Activated T-cell treated with anti-CD3 and anti-CD28 coated beads, Interleukin-2, amount 50 U/mL, for 72 hours (primary cell): ENCODE results near the gene SNRNP25. TPM values are rescaled to one million over a fixed set of nuclear protein-coding genes. Genes with fewer than 3 reads are reported as not detected.
"Not testable (repeated sequence)": the region's sequence is repeated elsewhere in the genome, so short reads cannot be mapped to it uniquely, and the experiment has no call there.

ENCODE experiments used
- ATAC-seq, 2 donors: fragments of 150-1000 bp; cut with Tn5 transposase; replicated peaks in 1 of 2; 2 replicates each; pipeline ENCODE4 v1.10.0; 2021; ENCODE audit warnings: moderate library complexity in 2 of 2, mild to moderate bottlenecking in 1 of 2
- DNase-seq, 2 donors: peaks; one replicate each; pipeline ENCODE4 v3.0.0; 2021 to 2022; ENCODE audit warnings: mixed read lengths in 1 of 2
- H3K27ac Mint-ChIP-seq: one replicate; pipeline ENCODE4 v1.8.0; 2022; ENCODE audit warnings: mild to moderate bottlenecking, moderate library complexity, mixed read lengths
- H3K27me3 Mint-ChIP-seq: one replicate; pipeline ENCODE4 v1.8.0; 2022; ENCODE audit warnings: low read depth, mixed read lengths
- H3K36me3 Mint-ChIP-seq, 2 donors: one replicate each; pipeline ENCODE4 v1.8.0; 2022; ENCODE audit warnings: mixed read lengths in 2 of 2, mild to moderate bottlenecking in 1 of 2; ENCODE audit not compliant: insufficient read depth in 2 of 2
- H3K4me1 Mint-ChIP-seq: one replicate; pipeline ENCODE4 v1.8.0; 2022; ENCODE audit warnings: low read depth, mixed read lengths
- H3K4me3 Mint-ChIP-seq, 2 donors: one replicate each; pipeline ENCODE4 v1.8.0; 2022; ENCODE audit warnings: mild to moderate bottlenecking in 2 of 2, mixed read lengths in 2 of 2, moderate library complexity in 2 of 2
- H3K9me3 Mint-ChIP-seq, 2 donors: one replicate each; pipeline ENCODE4 v1.8.0; 2022; ENCODE audit warnings: mixed read lengths in 2 of 2
- total RNA-seq, 2 donors: library from RNA; stranded (reverse); gene quantifications; one replicate each; pipeline ENCODE4 v1.2.3, GENCODE V29; 2022

SNRNP25 gene
- total RNA-seq, 2 donors from 2014 or later, result 28.9 to 44.1 TPM

GRCh38 chr16:35011-35677 is 18.5 kb upstream of the SNRNP25 start:
- no peaks in the 10 kb centered on the region for H3K36me3 Mint-ChIP-seq
- no peak for ATAC-seq
- DNase-seq, result no peak
- no peaks in the 10 kb centered on the region for H3K9me3 Mint-ChIP-seq
- no peaks in the 10 kb centered on the region for H3K27me3 Mint-ChIP-seq
- H3K4me1 Mint-ChIP-seq, result peaks cover 16% of the 10 kb centered on the region
- no peak overlapping the region for H3K4me3 Mint-ChIP-seq
- no peak overlapping the region for H3K27ac Mint-ChIP-seq

DNA sequence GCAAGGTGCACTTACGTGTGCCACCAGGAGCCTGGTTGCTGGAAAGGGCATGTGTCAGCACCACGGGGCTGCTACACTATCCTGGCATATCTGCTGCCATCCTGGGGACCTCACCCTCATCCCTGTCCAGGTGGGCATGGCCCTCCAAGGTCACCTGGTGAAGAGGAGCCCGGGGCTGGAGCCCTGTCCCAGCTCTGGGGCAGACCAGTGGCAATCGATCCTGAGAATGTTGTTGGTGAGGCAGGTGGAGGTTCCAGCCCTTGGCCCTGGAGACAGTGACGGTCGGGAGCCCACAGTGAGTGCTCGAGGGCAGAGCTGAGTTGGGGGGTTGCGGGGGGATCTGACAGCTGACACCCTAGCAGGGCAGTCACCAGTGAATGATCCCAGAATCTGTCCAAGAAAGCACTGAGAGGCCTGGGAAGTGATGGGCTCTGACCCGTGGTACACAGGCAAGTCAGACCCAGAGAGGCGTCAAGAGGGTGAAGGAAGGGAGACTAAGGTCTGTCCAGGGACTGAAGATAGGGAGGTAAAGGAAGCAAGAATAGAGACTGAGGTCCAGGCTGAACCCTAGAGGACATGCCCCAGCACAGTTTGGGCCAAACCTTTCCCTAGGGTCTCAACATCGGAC is 17.8 kb upstream of the SNRNP25 start:
- Mint-ChIP-seq H3K36me3 (no peaks in the 10 kb centered on the region), H3K27me3 (no peaks in the 10 kb centered on the region), H3K9me3 (no peaks in the 10 kb centered on the region), H3K4me1 (peaks cover 16% of the 10 kb centered on the region), H3K4me3 (no peak overlapping the region), H3K27ac (no peak overlapping the region)
- no peak for DNase-seq
- ATAC-seq, result no peak

DNA sequence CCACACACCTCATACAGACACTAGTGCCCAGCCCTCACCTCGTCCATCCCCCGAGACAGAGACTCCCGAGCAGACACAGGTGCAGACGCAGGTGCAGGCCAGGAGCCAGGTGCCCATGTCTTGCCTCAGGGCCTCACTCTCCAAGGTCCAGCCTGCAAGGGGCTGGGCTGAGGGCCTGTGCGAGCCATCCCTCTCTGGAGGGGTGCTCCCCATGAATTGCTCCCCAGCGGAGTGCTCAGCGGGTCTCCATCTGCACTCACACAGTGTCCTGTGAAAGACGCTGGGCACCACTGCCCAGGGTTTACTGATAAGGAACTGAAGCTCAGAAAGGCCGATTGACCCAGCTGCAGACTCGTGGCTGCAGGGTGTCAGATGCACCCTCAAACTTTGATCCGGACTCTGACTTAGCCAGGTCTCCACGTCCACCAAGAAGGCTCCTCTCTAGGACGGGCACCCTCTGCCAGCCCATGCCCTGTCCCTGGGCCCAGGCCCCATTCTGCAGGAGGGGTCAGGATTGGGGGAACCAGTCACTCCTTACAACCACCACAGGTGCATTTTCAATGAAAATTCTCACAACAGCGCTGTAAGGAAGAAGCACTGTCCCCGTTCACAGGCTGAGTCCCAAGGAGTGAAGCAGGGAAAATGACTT is 17.2 kb upstream of the SNRNP25 start:
- H3K27me3 Mint-ChIP-seq, result no peaks in the 10 kb centered on the region
- H3K4me3 Mint-ChIP-seq, result no peak overlapping the region
- no peak overlapping the region for H3K27ac Mint-ChIP-seq
- H3K9me3 Mint-ChIP-seq, result no peaks in the 10 kb centered on the region
- no peaks in the 10 kb centered on the region for H3K36me3 Mint-ChIP-seq
- H3K4me1 Mint-ChIP-seq, result peaks cover 16% of the 10 kb centered on the region
- ATAC-seq (no peak), DNase-seq (no peak)

DNA sequence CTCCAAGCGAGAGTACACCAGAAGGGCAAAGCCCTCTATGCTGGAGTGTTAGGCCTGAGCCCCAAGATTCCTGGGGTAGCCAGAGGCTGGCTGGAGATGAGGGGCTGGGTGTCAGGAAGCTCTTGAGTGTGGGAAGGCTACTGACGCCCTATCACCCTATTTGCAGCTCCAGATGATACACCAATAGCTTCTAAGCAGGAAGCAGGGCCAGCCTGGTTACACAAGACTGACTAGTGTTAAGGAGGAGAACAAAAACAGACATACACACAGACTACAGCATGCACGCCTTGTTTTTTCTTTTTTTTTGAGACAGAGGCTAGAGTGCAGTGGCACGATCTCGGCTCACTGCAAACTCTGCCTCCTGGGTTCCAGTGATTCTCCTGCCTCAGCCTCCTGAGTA is 16.1 kb upstream of the SNRNP25 start:
- no peak for DNase-seq
- Mint-ChIP-seq H3K27me3 (no peaks in the 10 kb centered on the region), H3K36me3 (peaks cover 3 to 5% of the 10 kb centered on the region in 2 donors), H3K9me3 (no peaks in the 10 kb centered on the region), H3K4me1 (peaks cover 25% of the 10 kb centered on the region), H3K27ac (no peak overlapping the region), H3K4me3 (no peak overlapping the region)
- ATAC-seq, result no peak

- Mint-ChIP-seq H3K4me1 (peaks cover 28% of the 10 kb centered on the region), H3K36me3 (peaks cover 3 to 12% of the 10 kb centered on the region in 2 donors)
- not testable (repeated sequence) for H3K27me3 Mint-ChIP-seq, H3K9me3 Mint-ChIP-seq, ATAC-seq, H3K4me3 Mint-ChIP-seq, DNase-seq, H3K27ac Mint-ChIP-seq
These were observed 15.4 kb upstream of the SNRNP25 start for GRCh38 chr16:38206-38605.

- ATAC-seq (peak; percentile 87 to 95), DNase-seq (peak; percentile 43 to 60)
- no peaks in the 10 kb centered on the region for H3K27me3 Mint-ChIP-seq
- H3K9me3 Mint-ChIP-seq, result no peaks in the 10 kb centered on the region
- H3K4me3 Mint-ChIP-seq, result no peak overlapping the region
- H3K4me1 Mint-ChIP-seq, result peaks cover 28% of the 10 kb centered on the region
- peak overlapping the region; percentile 24 for H3K27ac Mint-ChIP-seq
- H3K36me3 Mint-ChIP-seq, result peaks cover 3 to 21% of the 10 kb centered on the region in 2 donors
These were observed 14.4 kb upstream of the SNRNP25 start for GRCh38 chr16:38941-39892.

DNA sequence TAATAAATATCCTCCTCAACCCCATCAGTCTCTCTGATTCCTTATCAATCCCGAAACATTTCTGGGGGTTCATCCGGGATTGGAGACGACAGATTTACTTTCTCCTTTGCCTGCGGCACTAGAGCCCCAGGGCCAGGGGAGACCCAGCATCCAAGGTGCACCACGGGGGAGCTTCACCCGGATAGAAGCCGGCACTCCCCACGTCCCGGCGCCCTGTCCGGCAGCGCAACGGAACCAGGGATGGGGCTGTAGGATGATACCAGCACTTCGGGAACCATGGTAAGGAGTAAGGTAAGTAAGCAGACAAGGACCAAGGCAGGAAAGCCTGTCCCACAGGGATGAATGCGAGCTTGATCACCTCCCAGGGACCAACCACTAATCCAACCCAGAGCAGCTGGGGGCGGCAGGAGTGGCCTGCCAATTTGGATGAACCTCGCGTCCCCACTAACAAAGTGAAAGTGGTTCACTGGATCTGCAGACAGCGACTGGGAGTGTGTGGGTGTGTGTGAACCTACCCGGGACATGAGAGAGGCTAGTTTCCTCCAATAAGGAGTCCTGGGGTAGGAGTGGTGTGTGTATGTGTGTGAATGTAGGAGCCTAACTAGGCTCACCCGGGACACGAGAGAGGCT is 12.1 kb upstream of the SNRNP25 start:
- ATAC-seq, result no peak
- Mint-ChIP-seq H3K9me3 (no peaks in the 10 kb centered on the region), H3K27me3 (no peaks in the 10 kb centered on the region), H3K4me3 (no peak overlapping the region), H3K4me1 (peaks cover 28% of the 10 kb centered on the region), H3K36me3 (peaks cover 3 to 33% of the 10 kb centered on the region in 2 donors), H3K27ac (no peak overlapping the region)
- no peak for DNase-seq

- peaks cover 28% of the 10 kb centered on the region for H3K4me1 Mint-ChIP-seq
- peaks cover 3 to 33% of the 10 kb centered on the region in 2 donors for H3K36me3 Mint-ChIP-seq
- H3K4me3 Mint-ChIP-seq, result no peak overlapping the region
- no peak for DNase-seq
- no peak overlapping the region for H3K27ac Mint-ChIP-seq
- no peaks in the 10 kb centered on the region for H3K9me3 Mint-ChIP-seq
- no peak for ATAC-seq
- H3K27me3 Mint-ChIP-seq, result no peaks in the 10 kb centered on the region
These were observed 11.6 kb upstream of the SNRNP25 start for GRCh38 chr16:42069-42457.

GRCh38 chr16:42691-43090 is 10.9 kb upstream of the SNRNP25 start:
- no peak overlapping the region for H3K27ac Mint-ChIP-seq
- peaks cover 6 to 38% of the 10 kb centered on the region in 2 donors for H3K36me3 Mint-ChIP-seq
- H3K4me1 Mint-ChIP-seq, result peaks cover 28% of the 10 kb centered on the region

DNA sequence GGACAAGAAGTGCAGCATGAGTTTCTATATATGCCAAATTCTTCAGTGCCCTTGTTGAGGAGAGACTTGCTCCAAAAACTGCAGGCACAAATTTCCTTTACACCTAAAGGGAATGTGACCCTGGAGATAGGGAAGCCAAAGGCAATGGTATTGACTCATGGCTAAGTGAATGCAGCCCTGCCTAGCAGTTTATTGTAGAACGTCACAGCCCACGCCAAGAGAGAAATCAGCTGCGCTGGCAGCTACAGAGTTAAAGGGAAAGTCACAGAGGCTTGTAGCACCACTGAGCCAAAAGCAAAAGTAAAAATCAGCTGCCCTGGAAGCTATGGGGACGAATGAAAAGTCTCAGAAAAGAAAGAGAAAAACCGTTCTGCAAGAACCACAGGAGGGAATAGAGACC is 10.3 kb upstream of the SNRNP25 start:
- Mint-ChIP-seq H3K4me3 (no peak overlapping the region), H3K9me3 (no peaks in the 10 kb centered on the region), H3K27ac (no peak overlapping the region), H3K36me3 (peaks cover 6 to 39% of the 10 kb centered on the region in 2 donors), H3K27me3 (no peaks in the 10 kb centered on the region), H3K4me1 (peaks cover 28% of the 10 kb centered on the region)
- DNase-seq, result no peak
- no peak for ATAC-seq

More at GRCh38 chr16:42691-43090, 10.9 kb upstream of the SNRNP25 start:
- no peak overlapping the region for H3K4me3 Mint-ChIP-seq
- H3K27me3 Mint-ChIP-seq, result no peaks in the 10 kb centered on the region
- ATAC-seq (no peak), DNase-seq (no peak)
- H3K9me3 Mint-ChIP-seq, result no peaks in the 10 kb centered on the region

- ATAC-seq (no peak), DNase-seq (no peak)
- peaks cover 6 to 44% of the 10 kb centered on the region in 2 donors for H3K36me3 Mint-ChIP-seq
- no peak overlapping the region for H3K27ac Mint-ChIP-seq
- no peaks in the 10 kb centered on the region for H3K27me3 Mint-ChIP-seq
- H3K4me1 Mint-ChIP-seq, result peaks cover 16% of the 10 kb centered on the region
- H3K9me3 Mint-ChIP-seq, result no peaks in the 10 kb centered on the region
- no peak overlapping the region for H3K4me3 Mint-ChIP-seq
These were observed 9.0 kb upstream of the SNRNP25 start for GRCh38 chr16:44655-45054.

DNA sequence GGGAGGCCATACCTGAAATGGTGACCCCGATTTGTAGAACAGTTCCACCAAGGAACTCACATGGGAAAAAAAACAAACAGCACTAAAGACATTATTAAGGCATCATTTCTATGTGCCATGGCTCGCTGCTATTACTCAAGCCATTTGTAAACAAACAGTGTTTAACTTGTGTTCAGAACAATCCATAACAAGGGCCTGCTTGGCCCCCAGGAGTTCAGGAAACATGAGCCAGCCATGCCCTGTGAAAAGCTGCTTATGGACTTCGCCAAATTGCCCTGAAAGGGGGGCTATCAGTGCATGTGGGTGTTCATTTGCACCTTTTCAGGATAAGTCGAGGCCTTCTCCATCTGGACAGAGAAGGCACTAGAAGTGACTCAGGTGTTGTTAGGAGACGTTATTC is 8.2 kb upstream of the SNRNP25 start:
- no peak for DNase-seq
- Mint-ChIP-seq H3K4me1 (peaks cover 16% of the 10 kb centered on the region), H3K36me3 (peaks cover 9 to 48% of the 10 kb centered on the region in 2 donors), H3K27ac (no peak overlapping the region), H3K9me3 (no peaks in the 10 kb centered on the region), H3K4me3 (no peak overlapping the region), H3K27me3 (no peaks in the 10 kb centered on the region)
- ATAC-seq, result no peak
